ENCODE measurements around the gene PNO1.
A peak's percentile ranks its signal among the peaks of the same experiment; 100 is the strongest.

The PNO1 gene

GRCh38 chr2:68193787-68194372 is 36.2 kb downstream of the PNO1 start:
- H3K27ac ChIP-seq = no peak overlapping the region
- TF ChIP-seq ZFX (IDR thresholded peaks at IDR 0.05; ENCODE audit: borderline replicate concordance) (no peak), CTCF (IDR thresholded peaks at IDR 0.05) (no peak)

DNA sequence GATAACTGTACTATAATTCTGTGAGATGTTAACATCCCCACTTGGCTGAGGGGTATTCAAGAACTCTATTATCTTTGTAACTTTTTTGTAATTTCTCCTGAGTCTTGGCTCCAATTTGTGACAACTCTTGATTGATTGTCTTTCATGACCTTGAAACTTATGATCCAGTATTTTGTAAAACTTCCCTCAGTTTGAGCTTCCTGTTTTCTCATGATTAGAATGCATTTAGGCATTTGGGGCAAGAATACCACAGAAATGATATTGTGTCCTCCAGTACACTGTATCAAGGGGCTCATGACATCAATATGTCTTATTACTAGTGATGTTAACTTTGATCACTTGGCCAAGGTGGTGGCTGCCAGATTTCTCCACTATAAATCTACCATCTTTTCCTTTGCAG is 37.4 kb downstream of the PNO1 start:
- no peak overlapping the region for H3K27ac ChIP-seq
- TF ChIP-seq ZFX (IDR thresholded peaks at IDR 0.05; ENCODE audit: borderline replicate concordance) = no peak
- no peak for TF ChIP-seq CTCF (IDR thresholded peaks at IDR 0.05)

DNA sequence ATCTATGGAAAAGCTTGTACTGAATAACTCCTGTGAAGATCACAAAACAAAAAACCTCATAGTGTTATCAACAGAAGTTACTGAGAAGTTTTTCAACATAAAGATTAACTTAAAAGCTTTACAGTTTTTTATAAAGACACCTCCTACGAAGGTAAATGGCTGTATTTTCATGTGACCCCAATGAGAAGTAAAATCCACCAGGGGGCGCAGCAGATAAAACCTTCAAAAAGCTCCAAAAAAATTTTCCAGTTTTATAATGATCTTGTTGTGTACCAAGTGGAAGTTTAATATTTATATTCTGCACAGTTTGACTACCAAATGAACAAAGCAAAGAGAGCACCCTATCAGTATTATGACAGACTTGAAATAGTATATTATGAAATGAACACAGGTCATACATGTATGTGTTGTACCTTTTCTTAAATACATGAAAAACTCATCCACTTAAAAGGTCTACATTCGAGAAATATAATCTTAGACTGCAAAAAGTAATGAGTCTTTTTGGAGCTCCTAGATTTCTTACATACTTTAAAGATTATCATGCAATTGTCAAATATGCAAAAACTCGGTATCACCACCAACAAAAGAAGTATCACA is 38.5 kb downstream of the PNO1 start:
- H3K27ac ChIP-seq = no peak overlapping the region
- no peak for TF ChIP-seq ZFX (IDR thresholded peaks at IDR 0.05; ENCODE audit: borderline replicate concordance)
- TF ChIP-seq CTCF (IDR thresholded peaks at IDR 0.05) = peak; percentile 68

DNA sequence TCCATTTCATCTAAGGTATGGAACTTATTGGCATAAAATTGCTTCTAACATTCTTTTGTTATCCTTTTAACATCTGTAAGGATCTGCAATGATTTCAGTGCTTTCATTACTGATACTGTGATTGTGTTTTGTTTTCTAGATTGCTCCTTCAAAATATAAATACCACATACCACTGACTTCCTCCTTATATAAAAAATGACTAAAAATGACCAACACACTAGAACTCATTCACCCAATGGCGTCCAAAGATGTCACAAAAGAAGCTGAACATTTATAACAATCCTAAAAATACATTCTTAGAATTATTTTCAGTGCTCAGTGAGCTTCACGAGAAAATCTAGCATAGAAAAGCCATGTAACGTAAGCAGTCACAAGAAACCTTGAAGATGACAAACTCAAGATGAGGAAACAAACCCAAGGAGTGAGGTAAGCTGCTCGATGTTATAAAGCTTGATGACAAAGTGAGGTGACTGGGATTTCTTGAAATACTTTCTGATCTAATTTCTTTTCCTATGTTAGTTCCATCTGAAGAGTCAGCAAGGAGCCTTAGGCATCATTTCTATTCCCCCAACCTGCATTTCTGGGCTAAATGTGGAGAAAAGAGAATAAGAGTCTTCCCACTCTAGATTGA is 42.6 kb downstream of the PNO1 start:
- no peak overlapping the region for H3K27ac ChIP-seq
- no peak for TF ChIP-seq ZFX (IDR thresholded peaks at IDR 0.05; ENCODE audit: borderline replicate concordance)
- no peak for TF ChIP-seq CTCF (IDR thresholded peaks at IDR 0.05)

DNA sequence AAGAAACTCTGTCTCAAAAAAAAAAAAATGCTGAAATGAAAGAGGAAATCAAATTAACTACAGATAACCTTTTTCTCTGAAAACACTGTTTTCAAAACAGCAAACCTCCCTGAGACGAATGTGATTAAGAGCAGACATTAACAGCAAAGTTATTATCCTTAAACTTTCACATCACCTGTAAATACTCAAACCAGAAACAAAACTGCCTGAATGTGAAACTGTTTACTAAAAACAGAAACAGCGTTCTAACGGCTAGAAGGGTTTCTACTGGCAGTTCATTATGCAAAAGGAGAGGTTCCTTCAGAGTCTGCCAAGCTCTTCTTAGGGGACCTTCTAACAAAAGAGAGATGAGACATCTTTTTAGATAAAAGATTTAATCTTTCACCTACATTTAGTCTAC is 45.9 kb downstream of the PNO1 start:
- TF ChIP-seq CTCF (IDR thresholded peaks at IDR 0.05) (no peak), ZFX (IDR thresholded peaks at IDR 0.05; ENCODE audit: borderline replicate concordance) (no peak)
- no peak overlapping the region for H3K27ac ChIP-seq

- no peak overlapping the region for H3K27ac ChIP-seq
- TF ChIP-seq ZFX (IDR thresholded peaks at IDR 0.05; ENCODE audit: borderline replicate concordance) (no peak), CTCF (IDR thresholded peaks at IDR 0.05) (no peak)
Measured at GRCh38 chr2:68206793-68207192, 49.1 kb downstream of the PNO1 start.

DNA sequence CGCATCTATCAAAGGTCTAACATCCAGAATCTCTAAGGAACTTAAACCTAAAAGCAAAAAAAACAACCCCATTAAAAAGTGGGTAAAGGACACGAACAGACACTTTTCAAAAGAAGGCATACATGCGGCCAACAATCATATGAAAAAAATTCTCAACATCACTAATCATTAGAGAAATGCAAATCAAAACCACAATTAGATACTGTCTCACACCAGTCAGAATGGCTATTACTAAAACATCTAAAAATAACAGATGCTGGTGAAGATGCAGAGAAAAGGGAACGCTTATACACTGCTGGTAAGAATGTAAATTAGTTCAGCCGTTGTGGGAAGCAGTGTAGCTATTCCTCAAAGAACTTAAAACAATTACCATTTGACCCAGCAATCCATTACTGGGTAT is 56.7 kb downstream of the PNO1 start:
- no peak overlapping the region for H3K27ac ChIP-seq
- TF ChIP-seq CTCF (IDR thresholded peaks at IDR 0.05) (no peak), ZFX (IDR thresholded peaks at IDR 0.05; ENCODE audit: borderline replicate concordance) (no peak)
